ENCODE measurements around the gene MAP1LC3B2.
A peak's percentile ranks its signal among the peaks of the same experiment; 100 is the strongest.

GRCh38 chr12:116538076-116538591 lies 21.0 kb upstream of the MAP1LC3B2 start:
- TF ChIP-seq TAF1 (IDR thresholded peaks at IDR 0.05; ENCODE audit: low read depth, low read length) (no peak), POLR2A (IDR thresholded peaks at IDR 0.05; ENCODE audit: low read depth, low read length) (no peak), POLR2AphosphoS5 (IDR thresholded peaks at IDR 0.05; ENCODE audit: low read depth, low read length) (no peak), PAX5 (IDR thresholded peaks at IDR 0.05; ENCODE audit: insufficient read depth, low read length, severe bottlenecking) (peak; percentile 88), SPI1 (IDR thresholded peaks at IDR 0.05; ENCODE audit: low read depth, low read length) (no peak)

Measured in GM12891 (cell line).